ENCODE data around the gene TFEB.
A peak's percentile ranks its signal among the peaks of the same experiment; 100 is the strongest.

Gene TFEB

GRCh38 chr6:41687501-41688175 is 47.8 kb downstream of the TFEB start:
- no peak for DNase-seq

DNA sequence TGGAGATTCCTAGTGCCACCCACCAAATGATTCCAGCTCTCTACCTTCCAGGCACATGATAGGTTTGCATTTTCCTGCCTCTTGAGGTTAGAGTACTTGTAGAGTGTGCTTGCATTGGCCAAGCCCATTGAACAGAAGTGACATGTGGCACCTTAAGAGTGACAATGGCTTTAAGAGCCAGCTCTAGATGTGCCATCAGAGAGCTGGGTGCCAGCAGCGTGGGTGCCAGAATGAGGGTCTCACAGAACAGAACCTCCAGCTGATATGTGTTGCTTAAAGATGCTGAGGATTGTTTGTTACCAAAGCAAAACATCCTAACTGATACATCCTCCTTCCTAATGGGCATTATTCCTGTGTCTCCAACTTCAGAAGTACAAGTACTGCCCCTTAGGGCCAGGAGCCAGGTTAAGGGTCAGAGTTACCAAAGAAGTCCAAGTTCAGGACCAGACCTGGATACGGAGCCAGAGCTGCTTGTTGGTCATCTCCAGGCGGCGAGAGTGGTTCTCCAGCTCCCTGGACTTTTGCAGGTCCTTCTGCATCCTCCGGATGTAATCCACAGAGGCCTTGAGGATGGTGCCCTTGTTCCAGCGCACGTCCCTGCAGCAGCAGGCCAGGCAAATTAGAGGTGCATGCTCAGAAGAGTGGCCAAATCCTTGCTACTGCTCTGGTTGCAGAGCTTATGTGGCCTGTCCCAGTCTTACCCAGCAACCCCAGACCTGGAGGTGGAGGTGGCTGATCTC is 49.6 kb downstream of the TFEB start:
- no peak for DNase-seq

DNA sequence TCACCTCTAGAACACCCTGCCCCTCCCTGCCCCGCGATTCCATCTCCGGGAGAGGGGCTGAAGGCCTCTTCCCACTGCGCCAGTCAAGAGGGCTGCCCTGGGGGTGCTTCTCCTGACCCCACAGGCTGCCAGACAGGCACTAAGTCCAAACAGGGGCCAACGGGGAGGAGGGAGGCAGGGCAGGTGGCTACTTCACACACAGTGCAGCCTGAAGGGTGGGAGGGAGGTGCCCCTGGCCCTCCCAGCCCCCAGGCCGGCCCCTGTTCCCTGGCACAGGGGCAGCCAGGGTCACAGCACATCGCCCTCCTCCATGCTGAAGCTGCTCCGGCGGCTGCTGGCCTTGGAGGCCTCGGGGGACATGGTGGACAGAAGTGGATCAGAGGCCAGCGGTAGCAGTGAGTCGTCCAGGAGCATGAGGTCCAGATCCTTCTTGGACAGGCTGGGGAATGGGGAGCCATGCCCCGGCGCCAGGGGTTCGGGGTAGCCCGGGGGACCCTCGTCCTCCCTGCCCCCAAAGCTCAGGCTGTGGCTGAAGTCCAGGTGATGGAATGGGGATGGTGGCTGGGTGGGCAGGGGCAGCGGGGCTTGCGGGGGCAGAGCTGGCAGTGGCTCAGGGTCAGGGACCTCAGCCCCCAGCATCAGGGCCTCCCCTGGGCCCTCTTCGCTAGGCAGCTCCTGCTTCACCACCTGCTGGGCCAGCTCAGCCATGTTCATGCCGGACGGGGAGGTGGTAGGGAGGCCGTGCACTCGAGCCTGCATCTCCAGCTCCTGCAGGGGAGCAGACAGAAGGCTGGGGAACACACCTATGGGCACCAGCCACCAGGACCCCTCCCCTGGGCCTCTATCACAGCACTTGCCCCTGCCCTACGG is 50.9 kb downstream of the TFEB start:
- no peak for DNase-seq

GRCh38 chr6:41683523-41684310 is 51.7 kb downstream of the TFEB start:
- peak; percentile 25 for DNase-seq

DNA sequence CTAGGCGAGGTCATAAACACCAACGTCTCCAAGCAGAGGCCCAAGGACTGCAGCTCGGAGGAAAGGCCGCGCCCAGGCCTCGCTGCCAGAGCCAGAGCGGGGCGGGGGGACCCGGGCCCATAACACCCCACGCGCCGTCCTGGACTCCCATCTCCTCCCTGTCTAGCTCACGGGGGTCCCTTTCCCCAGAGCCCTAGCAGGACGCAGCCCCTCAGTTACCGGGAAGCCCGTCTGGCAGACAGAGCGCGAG is 52.2 kb downstream of the TFEB start:
- no peak for DNase-seq

DNA sequence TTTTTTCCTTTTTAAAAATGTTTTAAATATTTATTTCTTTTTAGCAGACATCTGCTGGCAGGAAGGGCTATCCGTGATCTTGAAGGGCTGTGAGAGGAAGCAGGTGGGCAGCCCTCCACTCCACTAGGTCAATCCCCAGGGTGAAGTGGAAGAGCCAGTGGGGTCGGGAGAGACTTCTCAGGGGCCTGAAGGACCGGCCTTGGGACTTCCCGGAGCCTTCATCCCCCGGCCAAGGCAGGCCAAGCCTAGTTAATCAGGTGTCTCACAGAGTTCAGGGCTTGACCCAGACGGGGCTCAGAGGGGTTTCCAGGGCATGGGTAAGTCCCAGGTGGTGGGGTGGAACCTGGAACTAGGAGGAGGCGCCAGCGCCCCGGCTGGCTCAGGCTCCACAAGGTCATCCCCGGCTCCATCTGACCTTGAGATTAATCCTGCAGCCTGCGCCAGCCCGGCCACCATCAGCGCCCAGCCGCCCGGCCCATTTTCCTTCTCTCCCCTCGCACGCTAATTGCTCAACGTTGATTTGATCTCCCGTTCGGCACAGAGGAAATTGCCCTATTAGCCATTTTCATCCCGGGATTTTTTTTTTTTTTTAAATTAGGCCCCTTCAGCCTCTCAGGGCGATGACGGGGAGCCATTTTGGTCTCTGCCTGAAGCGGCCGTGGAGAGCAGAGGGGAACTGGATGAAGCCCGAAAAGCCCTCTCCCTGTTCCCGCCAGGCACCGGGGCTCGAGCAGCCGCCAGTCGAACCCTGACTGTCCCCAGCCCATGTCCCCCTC is 52.7 kb downstream of the TFEB start:
- no peak for DNase-seq

GRCh38 chr6:41682056-41682477 is 53.3 kb downstream of the TFEB start:
- DNase-seq, result peak; percentile 53

- no peak for DNase-seq
Measured at GRCh38 chr6:41680182-41680965, 55.0 kb downstream of the TFEB start.

DNA sequence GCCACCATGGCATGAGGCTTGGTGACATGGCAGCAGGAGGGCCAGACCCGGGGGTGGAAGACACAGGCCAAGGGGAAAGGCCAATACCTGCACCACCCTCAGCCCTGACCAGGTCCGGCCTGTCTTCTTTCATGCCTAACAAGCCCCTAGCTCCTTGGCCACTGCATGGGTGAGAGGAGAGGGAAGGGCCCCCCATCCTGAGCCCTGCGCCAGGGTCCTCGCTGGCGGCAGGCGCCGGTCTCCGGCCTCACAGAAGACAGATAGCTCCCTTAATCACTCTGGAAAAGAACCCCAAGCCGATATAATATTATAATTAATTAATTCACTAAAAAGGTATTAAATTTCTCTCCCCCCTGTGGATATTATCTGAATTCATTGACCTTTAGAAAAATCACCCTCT is 55.7 kb downstream of the TFEB start:
- DNase-seq, result no peak

DNA sequence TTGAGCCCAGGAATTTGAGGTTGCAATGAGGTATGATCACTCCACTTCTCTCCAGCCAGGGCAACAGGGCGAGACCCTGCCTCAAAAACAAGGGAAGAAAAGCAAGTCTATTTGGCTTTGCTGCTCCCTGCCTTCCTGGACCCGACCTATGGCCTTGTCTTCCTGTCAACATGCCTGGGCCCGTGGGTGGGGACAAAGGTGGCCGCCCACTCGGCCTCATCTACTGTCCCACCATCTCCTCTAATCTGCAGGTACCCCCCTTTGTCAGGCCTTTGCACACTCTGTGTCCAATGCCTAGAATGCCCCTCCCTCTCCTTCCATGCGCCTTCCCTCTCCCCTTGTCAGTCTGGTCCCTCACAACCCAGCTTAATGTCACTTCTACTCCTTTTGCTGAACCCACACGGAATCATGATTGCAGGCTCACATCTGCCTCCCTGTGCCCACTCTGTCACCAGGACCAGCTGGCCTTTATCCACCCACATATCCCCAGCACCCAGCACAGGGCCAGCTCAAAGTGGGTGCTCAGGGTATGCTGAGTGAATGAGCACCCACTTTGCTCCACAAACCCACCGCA is 56.8 kb downstream of the TFEB start:
- no peak for DNase-seq

- DNase-seq, result no peak
Measured at GRCh38 chr6:41677124-41677921, 58.1 kb downstream of the TFEB start.

DNA sequence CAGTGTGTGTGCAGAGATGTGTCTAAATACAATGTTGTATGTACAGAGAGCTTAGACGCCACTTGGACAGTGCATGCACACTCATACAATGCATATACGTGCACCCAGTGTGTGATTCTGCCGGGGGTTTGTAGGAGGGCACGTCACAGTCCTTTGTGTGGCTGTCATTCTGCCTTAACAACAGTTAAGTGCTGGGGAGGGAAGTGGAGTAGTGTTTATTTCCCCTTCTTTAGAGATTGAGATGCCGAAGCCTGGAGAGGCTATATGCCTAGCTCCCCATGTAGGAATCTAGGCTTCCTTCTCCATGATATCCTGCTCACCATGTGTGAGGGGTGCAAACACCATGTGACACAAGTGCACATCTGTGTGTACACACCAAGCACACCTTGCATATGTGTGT is 59.0 kb downstream of the TFEB start:
- DNase-seq, result no peak

DNA sequence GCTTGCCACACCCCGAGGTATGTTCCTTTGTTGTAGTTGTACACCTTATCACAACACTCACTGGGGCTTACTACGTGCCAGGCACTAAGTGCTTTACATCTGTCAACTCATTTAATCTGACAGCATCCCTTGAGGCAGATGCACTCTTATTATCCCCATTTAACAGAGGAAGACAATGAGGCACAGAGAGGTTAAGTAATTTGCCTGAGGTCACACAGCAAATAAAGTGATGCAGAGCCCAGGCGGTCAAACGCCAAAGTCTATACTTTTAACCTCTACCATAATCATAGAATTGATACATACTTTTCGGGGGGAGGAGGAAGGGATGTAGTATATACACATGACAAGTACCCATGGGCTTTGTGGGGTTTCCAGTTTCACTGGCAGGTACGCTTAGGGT is 59.4 kb downstream of the TFEB start:
- no peak for DNase-seq

GRCh38 chr6:41675176-41675775 is 60.1 kb downstream of the TFEB start:
- DNase-seq, result no peak

- no peak for DNase-seq
Measured at GRCh38 chr6:41674231-41675000, 61.0 kb downstream of the TFEB start.

- DNase-seq, result no peak
Measured at GRCh38 chr6:41673704-41674000, 61.8 kb downstream of the TFEB start.

DNA sequence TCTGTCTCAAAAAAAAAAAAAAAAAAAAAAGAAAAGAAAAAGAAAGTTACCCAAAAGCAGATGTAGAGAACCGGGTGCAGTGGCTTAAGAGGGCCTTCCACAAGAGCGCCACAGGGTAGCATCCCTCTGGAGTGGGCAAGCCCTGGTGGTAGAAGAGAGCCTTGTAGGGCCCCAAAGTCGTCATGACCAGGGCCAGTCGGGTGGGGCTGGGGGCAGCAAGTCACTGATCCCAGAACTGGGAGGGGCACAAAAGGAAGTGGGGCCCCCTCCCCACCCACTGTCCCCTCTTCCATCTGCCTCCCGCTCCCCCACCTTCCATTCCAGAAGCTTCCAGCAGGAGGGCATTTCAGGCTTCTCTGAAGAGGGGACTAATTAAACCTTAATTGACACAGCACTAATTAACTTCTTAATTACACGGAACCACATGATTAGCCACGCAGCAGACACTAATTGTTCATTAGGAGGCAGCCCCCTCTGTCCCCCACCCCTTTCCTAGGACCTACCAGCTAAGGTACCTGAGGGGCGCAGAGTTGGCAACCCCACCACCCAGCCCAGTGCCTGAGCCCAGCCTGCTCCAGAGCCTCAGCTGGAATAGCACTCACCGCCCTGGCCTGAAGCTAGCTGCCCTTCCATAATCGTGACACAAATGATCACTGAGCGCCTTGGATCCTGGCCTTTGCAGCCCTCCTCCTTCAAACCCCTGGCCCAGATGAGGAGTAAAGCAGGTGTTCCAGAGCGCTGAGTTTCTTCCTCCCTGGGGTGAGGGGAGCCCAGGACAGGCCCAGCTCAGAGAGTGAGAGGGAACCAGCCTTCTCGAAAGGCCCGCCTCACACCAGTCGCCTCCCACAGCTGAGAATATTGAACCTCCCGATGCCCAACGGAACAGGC is 62.3 kb downstream of the TFEB start:
- no peak for DNase-seq

- DNase-seq, result no peak
Measured at GRCh38 chr6:41672016-41672415, 63.4 kb downstream of the TFEB start.

All from NCI-H1092 (cell line).